Mucosa of descending colon (tissue), 3 donors: ENCODE results near the gene ANO6. TPM values are rescaled to one million over a fixed set of nuclear protein-coding genes. Genes with fewer than 3 reads are reported as not detected.

Experiments
- ATAC-seq: fragments of 200-7000 bp; cut with Tn5 transposase; one replicate; pipeline ENCODE4 v1.9.1; 2020; ENCODE audit warnings: mild to moderate bottlenecking, moderate library complexity
- DNase-seq, 3 donors: peaks; one replicate each; pipeline ENCODE4 v3.0.0-alpha.2; 2020
- H3K36me3 ChIP-seq: fragments of 200-600 bp; one replicate; pipeline ENCODE4 v1.8.0; 2021; ENCODE audit warnings: low read depth, mild to moderate bottlenecking
- H3K4me1 ChIP-seq: fragments of 200-600 bp; one replicate; pipeline ENCODE4 v1.8.0; 2021; ENCODE audit warnings: low read depth, mild to moderate bottlenecking
- H3K4me3 ChIP-seq: fragments of 200-600 bp; one replicate; pipeline ENCODE4 v1.8.0; 2021; ENCODE audit warnings: mild to moderate bottlenecking
- H3K9me3 ChIP-seq: fragments of 200-600 bp; one replicate; pipeline ENCODE4 v1.8.0; 2021; ENCODE audit warnings: mild to moderate bottlenecking
- CTCF ChIP-seq: fragments of 200-600 bp; IDR thresholded peaks from one replicate; pipeline ENCODE4 v1.8.0; 2022; ENCODE audit warnings: antibody characterized with exemption, mild to moderate bottlenecking
- intact Hi-C, 2 donors: fragments of 100-400 bp; cut with DNase I in 1 of 2; cut with micrococcal nuclease in 1 of 2; formaldehyde crosslinking; loops; one replicate each; pipeline versions ENCODE4 v1.11.0 to v1.11.1; 2022; cut with DNase I, micrococcal nuclease
- total RNA-seq, 3 donors: library from RNA; stranded (reverse); fragmentation: NEBNext Ultra II Directional in 2 of 3; extraction: Animal tissue kit (Norgen Biotek cat#: 25700) in 2 of 3; gene quantifications; one replicate each; pipeline versions ENCODE4 v1.2.1 to v1.2.4, GENCODE V29; 2021 to 2023
- donor health status: DM: no; HTN: no; CAD: no; lungs with moderate emphysema.
- donor health status: DM: no; HTN: no; CAD: no.
- donor health status: DM: no; HTN: yes; CAD: no.

The ANO6 gene
- total RNA-seq, 3 donors from 2014 or later, result 7.8 to 65.8 (median 15.2) TPM

DNA sequence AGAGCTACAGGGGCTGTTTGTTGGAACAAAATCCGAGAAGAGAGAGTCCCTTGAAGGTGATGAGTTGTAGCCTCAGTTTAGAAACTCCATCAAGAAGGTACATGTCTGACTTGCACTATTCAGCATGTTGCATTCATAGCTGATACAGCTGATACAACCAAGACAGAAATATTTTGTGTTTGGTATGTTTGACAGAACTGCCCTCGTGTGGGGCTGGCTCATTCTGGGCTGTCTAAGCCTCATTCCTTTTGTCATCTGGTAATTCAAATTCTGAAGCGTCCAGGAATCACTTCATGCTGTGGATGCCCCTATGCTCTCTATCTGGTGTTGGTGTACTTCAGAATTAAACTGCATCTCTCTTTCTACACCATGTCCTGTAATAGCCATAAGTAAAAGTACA lies 126.3 kb downstream of the ANO6 start:
- H3K36me3 ChIP-seq, result no peaks in the 10 kb centered on the region
- no peak for ATAC-seq
- no peak for TF ChIP-seq CTCF
- no peaks in the 10 kb centered on the region for H3K4me1 ChIP-seq
- intact Hi-C loops, result no loop called here
- no peak overlapping the region for H3K4me3 ChIP-seq
- H3K9me3 ChIP-seq, result no peaks in the 10 kb centered on the region
- no peak for DNase-seq

DNA sequence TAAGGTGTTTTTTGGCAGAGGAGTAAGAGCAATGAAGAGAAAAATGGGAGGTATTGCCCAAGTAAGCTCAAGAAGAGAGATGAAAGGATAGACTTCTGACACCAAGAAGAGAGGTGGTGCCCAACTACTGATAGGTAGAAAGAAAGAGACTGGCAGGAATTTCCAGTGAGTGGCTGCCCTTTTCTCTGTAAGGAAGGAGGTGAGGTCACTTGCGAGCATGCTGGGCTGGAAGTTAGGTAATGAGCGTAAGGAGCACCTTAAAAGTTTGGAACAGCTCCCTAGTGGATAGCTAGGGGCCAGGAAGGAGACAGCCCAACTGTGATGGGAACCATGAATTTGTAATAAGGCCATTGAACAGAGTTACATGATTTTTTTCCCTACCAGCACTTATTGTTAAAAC lies 127.0 kb downstream of the ANO6 start:
- ATAC-seq (no peak), DNase-seq (no peak)
- no peaks in the 10 kb centered on the region for H3K4me1 ChIP-seq
- no peak overlapping the region for H3K4me3 ChIP-seq
- H3K9me3 ChIP-seq, result no peaks in the 10 kb centered on the region
- no peaks in the 10 kb centered on the region for H3K36me3 ChIP-seq
- TF ChIP-seq CTCF, result no peak
- intact Hi-C loops, result no loop called here

GRCh38 chr12:45343269-45344051 lies 127.6 kb downstream of the ANO6 start:
- no peaks in the 10 kb centered on the region for H3K36me3 ChIP-seq
- DNase-seq (no peak), ATAC-seq (no peak)
- no peak for TF ChIP-seq CTCF
- no peaks in the 10 kb centered on the region for H3K9me3 ChIP-seq
- intact Hi-C loops, result no loop called here
- H3K4me1 ChIP-seq, result no peaks in the 10 kb centered on the region
- H3K4me3 ChIP-seq, result no peak overlapping the region

DNA sequence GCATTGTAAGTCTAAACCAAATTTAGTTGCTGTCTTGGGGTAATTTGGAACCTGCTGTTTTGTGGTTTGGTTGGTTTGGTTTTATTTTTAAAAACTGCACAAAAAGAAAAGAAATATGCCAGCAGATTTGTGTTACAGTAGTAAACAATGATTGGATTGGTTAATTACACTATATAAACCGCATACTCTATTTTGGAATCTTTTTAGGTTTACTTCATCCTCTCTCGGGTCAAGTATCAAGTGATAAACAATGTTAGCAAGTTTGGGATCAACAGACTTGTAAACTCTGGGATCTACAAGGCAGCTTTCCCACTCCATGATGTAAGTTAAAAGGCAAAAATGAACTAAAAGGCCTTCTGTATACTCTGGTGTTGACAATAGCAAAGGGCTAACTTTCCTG lies 132.4 kb downstream of the ANO6 start:
- H3K36me3 ChIP-seq, result no peaks in the 10 kb centered on the region
- DNase-seq, result no peak
- no peaks in the 10 kb centered on the region for H3K9me3 ChIP-seq
- no peaks in the 10 kb centered on the region for H3K4me1 ChIP-seq
- intact Hi-C loops, result no loop called here
- TF ChIP-seq CTCF, result no peak
- no peak overlapping the region for H3K4me3 ChIP-seq
- no peak for ATAC-seq

DNA sequence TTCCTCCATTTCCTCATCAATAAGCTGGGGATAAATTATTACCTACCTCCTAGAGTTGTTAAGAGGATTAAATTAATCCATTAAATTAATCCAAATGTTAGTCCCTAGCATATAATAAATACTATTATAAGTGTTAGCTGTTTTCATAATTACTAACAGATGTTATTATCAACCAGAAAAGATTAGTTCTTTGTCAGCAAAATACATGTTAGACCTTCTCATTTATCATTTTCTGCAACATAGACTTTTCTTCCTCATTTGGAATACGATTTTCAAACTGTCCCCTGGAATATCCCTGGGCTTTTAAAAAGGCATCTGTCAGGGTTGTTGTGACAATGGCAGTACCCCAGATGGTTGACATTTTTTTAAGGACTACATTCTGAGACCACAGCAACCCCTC lies 133.1 kb downstream of the ANO6 start:
- TF ChIP-seq CTCF, result no peak
- no peak for DNase-seq
- intact Hi-C loops, result no loop called here
- no peak overlapping the region for H3K4me3 ChIP-seq
- no peaks in the 10 kb centered on the region for H3K9me3 ChIP-seq
- H3K4me1 ChIP-seq, result no peaks in the 10 kb centered on the region
- no peaks in the 10 kb centered on the region for H3K36me3 ChIP-seq
- no peak for ATAC-seq
